OCI-LY3 (cell line): ENCODE results near the gene BICC1.

Experiments
- CTCF ChIP-seq: fragments of 200-600, 300-600 bp; sonication (generic); IDR thresholded peaks from 2 replicates; pipeline ENCODE4 v1.5.1; 2014; ENCODE audit warnings: antibody characterized with exemption, low read length, low read depth
- EZH2phosphoT487 ChIP-seq: fragments of 200-600 bp; shearing (Covaris generic); IDR thresholded peaks from 2 replicates; pipeline ENCODE4 v1.6.1; 2018; ENCODE audit warnings: antibody characterized with exemption, mixed run types, low read depth

GRCh38 chr10:58755340-58755610 is 242.6 kb downstream of the BICC1 start:
- TF ChIP-seq CTCF = no peak
- no peak for TF ChIP-seq EZH2phosphoT487
